ENCODE results near the gene PTPRG. TPM values are rescaled to one million over a fixed set of nuclear protein-coding genes. Genes with fewer than 3 reads are reported as not detected.

Gene PTPRG
- total RNA-seq, 4 donors from 2014 or later, result 33.5 to 56.6 (median 46.9) TPM

DNA sequence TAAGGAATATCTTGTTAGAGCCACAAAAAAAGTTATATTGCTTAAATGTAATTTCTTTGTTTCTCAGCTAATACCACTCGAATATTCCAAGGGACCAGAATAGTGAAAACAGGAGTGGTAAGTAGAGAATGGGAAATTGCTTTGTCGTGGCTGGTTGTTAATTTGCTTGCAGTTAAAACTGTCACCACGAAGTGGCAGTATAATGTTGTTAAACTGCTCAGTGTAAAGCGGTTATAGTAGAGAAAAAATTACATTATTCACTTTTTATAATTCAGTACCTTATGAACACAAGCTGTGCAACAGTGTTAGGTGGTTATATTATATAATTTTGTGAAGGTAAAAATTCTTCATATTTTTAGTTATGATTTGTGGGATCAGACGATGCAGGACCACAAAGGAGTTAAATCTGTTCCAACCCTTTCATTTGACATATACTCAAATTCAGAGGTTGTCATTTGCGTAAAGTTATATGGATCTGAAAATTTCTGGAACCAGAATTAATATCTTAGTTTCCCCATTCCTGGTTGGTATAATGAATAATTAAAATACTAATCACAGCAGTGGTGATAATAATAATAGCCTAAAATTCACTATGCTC lies 640.2 kb downstream of the PTPRG start:
- Histone ChIP-seq H3K36me3 (peaks cover 0 to 15% (median 0%) of the 10 kb centered on the region in 3 donors), H3K4me1 (no peaks in the 10 kb centered on the region), H3K27me3 (no peaks in the 10 kb centered on the region), H3K4me3 (no peak overlapping the region), H3K27ac (no peak overlapping the region), H3K9me3 (no peaks in the 10 kb centered on the region)
- DNase-seq, result no peak
- no peak for TF ChIP-seq POLR2A (IDR thresholded peaks at IDR 0.05)
- TF ChIP-seq, protein P1, sequence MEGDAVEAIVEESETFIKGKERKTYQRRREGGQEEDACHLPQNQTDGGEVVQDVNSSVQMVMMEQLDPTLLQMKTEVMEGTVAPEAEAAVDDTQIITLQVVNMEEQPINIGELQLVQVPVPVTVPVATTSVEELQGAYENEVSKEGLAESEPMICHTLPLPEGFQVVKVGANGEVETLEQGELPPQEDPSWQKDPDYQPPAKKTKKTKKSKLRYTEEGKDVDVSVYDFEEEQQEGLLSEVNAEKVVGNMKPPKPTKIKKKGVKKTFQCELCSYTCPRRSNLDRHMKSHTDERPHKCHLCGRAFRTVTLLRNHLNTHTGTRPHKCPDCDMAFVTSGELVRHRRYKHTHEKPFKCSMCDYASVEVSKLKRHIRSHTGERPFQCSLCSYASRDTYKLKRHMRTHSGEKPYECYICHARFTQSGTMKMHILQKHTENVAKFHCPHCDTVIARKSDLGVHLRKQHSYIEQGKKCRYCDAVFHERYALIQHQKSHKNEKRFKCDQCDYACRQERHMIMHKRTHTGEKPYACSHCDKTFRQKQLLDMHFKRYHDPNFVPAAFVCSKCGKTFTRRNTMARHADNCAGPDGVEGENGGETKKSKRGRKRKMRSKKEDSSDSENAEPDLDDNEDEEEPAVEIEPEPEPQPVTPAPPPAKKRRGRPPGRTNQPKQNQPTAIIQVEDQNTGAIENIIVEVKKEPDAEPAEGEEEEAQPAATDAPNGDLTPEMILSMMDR (IDR thresholded peaks at IDR 0.05), result peak in 4 of 6 experiments; percentile 42 to 57 (median 54)

DNA sequence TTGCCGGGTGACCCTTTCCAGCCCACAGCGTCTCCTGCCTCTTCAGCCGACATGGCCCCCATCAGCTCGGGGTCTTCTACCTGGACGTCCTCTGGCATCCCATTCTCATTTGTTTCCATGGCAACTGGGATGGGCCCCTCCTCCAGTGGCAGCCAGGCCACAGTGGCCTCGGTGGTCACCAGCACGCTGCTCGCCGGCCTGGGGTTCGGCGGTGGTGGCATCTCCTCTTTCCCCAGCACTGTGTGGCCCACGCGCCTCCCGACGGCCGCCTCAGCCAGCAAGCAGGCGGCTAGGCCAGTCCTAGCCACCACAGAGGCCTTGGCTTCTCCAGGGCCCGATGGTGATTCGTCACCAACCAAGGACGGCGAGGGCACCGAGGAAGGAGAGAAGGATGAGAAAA lies 641.8 kb downstream of the PTPRG start:
- no peak overlapping the region for H3K4me3 ChIP-seq
- TF ChIP-seq, protein P1 (IDR thresholded peaks at IDR 0.05), result no peak
- no peak for TF ChIP-seq POLR2A (IDR thresholded peaks at IDR 0.05)
- H3K27ac ChIP-seq, result no peak overlapping the region
- H3K27me3 ChIP-seq, result no peaks in the 10 kb centered on the region
- H3K9me3 ChIP-seq, result no peaks in the 10 kb centered on the region
- DNase-seq, result no peak
- H3K36me3 ChIP-seq, result peaks cover 0 to 15% (median 0%) of the 10 kb centered on the region in 3 donors
- no peaks in the 10 kb centered on the region for H3K4me1 ChIP-seq

DNA sequence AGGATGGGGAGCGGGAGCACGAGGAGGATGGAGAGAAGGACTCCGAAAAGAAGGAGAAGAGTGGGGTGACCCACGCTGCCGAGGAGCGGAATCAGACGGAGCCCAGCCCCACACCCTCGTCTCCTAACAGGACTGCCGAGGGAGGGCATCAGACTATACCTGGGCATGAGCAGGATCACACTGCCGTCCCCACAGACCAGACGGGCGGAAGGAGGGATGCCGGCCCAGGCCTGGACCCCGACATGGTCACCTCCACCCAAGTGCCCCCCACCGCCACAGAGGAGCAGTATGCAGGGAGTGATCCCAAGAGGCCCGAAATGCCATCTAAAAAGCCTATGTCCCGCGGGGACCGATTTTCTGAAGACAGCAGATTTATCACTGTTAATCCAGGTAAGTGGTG lies 642.2 kb downstream of the PTPRG start:
- no peak for TF ChIP-seq POLR2A (IDR thresholded peaks at IDR 0.05)
- TF ChIP-seq, protein P1 (IDR thresholded peaks at IDR 0.05), result no peak
- H3K4me3 ChIP-seq, result no peak overlapping the region
- peaks cover 0 to 15% (median 0%) of the 10 kb centered on the region in 3 donors for H3K36me3 ChIP-seq
- H3K4me1 ChIP-seq, result no peaks in the 10 kb centered on the region
- H3K9me3 ChIP-seq, result no peaks in the 10 kb centered on the region
- no peak for DNase-seq
- no peak overlapping the region for H3K27ac ChIP-seq
- no peaks in the 10 kb centered on the region for H3K27me3 ChIP-seq

DNA sequence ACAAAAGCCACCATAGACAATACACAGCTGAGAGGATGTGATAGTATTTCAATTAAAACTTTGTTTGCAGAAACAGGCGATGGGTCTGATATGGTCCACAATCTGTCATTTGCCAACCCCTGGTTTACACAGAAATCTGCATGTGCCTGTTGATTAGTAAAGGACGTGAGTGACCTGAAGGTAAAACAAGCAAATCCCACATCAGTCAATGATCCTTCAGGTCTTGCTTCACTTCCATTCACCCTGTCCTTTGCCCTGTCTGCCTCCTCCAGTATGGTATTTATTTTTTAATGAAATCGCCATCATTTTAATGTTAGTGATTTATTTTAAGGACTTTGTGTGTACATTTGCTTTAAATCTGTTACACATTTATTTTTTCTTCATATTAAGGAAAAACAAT lies 645.8 kb downstream of the PTPRG start:
- no peak for TF ChIP-seq POLR2A (IDR thresholded peaks at IDR 0.05)
- TF ChIP-seq, protein P1 (IDR thresholded peaks at IDR 0.05), result no peak
- no peaks in the 10 kb centered on the region for H3K27me3 ChIP-seq
- H3K36me3 ChIP-seq, result peaks cover 0 to 15% (median 0%) of the 10 kb centered on the region in 3 donors
- no peaks in the 10 kb centered on the region for H3K9me3 ChIP-seq
- no peak overlapping the region for H3K27ac ChIP-seq
- no peaks in the 10 kb centered on the region for H3K4me1 ChIP-seq
- no peak for DNase-seq
- H3K4me3 ChIP-seq, result no peak overlapping the region

DNA sequence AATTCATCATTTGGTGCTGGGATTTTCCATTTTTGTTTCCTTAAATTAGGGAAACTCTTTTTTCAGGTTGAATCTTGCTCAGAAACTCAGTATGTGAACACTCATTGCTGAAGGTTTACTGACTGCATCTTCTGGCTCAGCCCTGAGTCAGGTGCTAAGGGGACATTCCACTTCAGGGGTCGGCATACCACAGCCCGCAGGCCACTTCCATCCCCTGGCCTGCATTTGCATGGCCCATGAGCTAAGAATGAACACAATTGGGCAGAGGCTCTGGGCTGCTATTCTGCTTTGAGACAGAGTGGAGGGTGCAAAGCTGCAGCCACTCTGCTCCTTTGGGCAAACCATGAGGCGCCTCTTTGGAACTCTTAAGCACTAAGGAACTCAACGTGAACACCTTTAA lies 647.0 kb downstream of the PTPRG start:
- Histone ChIP-seq H3K4me3 (no peak overlapping the region), H3K4me1 (no peaks in the 10 kb centered on the region), H3K27me3 (no peaks in the 10 kb centered on the region), H3K9me3 (no peaks in the 10 kb centered on the region), H3K36me3 (peaks cover 0 to 5% (median 0%) of the 10 kb centered on the region in 3 donors), H3K27ac (no peak overlapping the region)
- TF ChIP-seq POLR2A (IDR thresholded peaks at IDR 0.05), result no peak
- TF ChIP-seq, protein P1 (IDR thresholded peaks at IDR 0.05), result no peak
- DNase-seq, result no peak
